SK-N-SH (cell line): ENCODE data around the gene ADNP2. TPM values are rescaled to one million over a fixed set of nuclear protein-coding genes. Genes with fewer than 3 reads are reported as not detected.

Source experiments
- CTCF ChIA-PET: fragments of 300-600, 350-600 bp; formaldehyde crosslinking; extraction: SDS; loops from one replicate; lab custom pipeline; 2021; lab: Yijun Ruan, JAX
- POLR2A ChIA-PET: fragments of 350-600 bp; sonication (Branson Sonifier 250); formaldehyde crosslinking; extraction: SDS; loops from one replicate; lab custom pipeline; 2020; ENCODE audit warnings: antibody characterized with exemption, inconsistent platforms; lab: Yijun Ruan, JAX
- DNase-seq: peaks from one replicate; pipeline ENCODE4 v3.0.0; 2012
- H2AFZ ChIP-seq: fragments of 200-600 bp; sonication (generic); 2 replicates; pipeline ENCODE4 v1.8.1; 2016; ENCODE audit warnings: antibody characterized with exemption, mild to moderate bottlenecking, low read depth
- H3F3A ChIP-seq: fragments of 200-600 bp; sonication (generic); replicated peaks from 2 replicates; pipeline ENCODE3; 2016; ENCODE audit warnings: antibody characterized with exemption, mild to moderate bottlenecking; ENCODE audit not compliant: insufficient read depth
- H3K27ac ChIP-seq, 2 experiments: fragments of 200-500 bp in 1 of 2; fragments of 200-600 bp in 1 of 2; sonication (Bioruptor generic) in 1 of 2; sonication (generic), shearing (Covaris generic) in 1 of 2; 2 replicates each; pipeline versions ENCODE4 v1.5.1 to v1.6.1; 2014 to 2016; ENCODE audit warnings: low read depth in 2 of 2, inconsistent platforms in 1 of 2, low read length in 1 of 2, mild to moderate bottlenecking in 1 of 2, mixed read lengths in 1 of 2
- H3K27me3 ChIP-seq: fragments of 200-600 bp; sonication (generic), shearing (Covaris generic); 2 replicates; pipeline ENCODE4 v1.6.1; 2016; ENCODE audit warnings: mixed run types; ENCODE audit not compliant: insufficient read depth
- H3K36me3 ChIP-seq, 2 experiments: fragments of 200-500 bp in 1 of 2; fragments of 200-600 bp in 1 of 2; sonication (Bioruptor generic) in 1 of 2; sonication (generic) in 1 of 2; replicated peaks in 1 of 2; 2 replicates each; pipeline versions ENCODE3 to v1.5.1; 2014 to 2016; ENCODE audit warnings: low read length in 1 of 2, mild to moderate bottlenecking in 1 of 2; ENCODE audit not compliant: insufficient read depth in 2 of 2, control insufficient read depth in 1 of 2
- H3K4me1 ChIP-seq, 2 experiments: fragments of 200-500 bp in 1 of 2; fragments of 200-600 bp in 1 of 2; sonication (Bioruptor generic) in 1 of 2; sonication (generic), shearing (Covaris generic) in 1 of 2; 2 replicates each; pipeline versions ENCODE4 v1.5.1 to v1.6.1; 2014 to 2016; ENCODE audit warnings: low read depth in 1 of 2, low read length in 1 of 2, mixed run types in 1 of 2; ENCODE audit not compliant: insufficient read depth in 2 of 2, control insufficient read depth in 1 of 2
- H3K4me2 ChIP-seq: fragments of 200-600 bp; sonication (generic), shearing (Covaris generic); 2 replicates; pipeline ENCODE4 v1.6.1; 2017; ENCODE audit warnings: mixed run types
- H3K4me3 ChIP-seq, 2 experiments: fragments of 200-500 bp in 1 of 2; fragments of 200-600 bp in 1 of 2; sonication (Bioruptor generic) in 1 of 2; sonication (generic), shearing (Covaris generic) in 1 of 2; 2 replicates each; pipeline versions ENCODE4 v1.5.1 to v1.8.1; 2014 to 2016; ENCODE audit warnings: low read depth in 2 of 2, inconsistent platforms in 1 of 2, low read length in 1 of 2, mild to moderate bottlenecking in 1 of 2, mixed read lengths in 1 of 2, moderate library complexity in 1 of 2
- H3K79me2 ChIP-seq: fragments of 200-600 bp; sonication (generic); 2 replicates; pipeline ENCODE4 v1.8.1; 2017; ENCODE audit warnings: mild to moderate bottlenecking; ENCODE audit not compliant: insufficient read depth
- H3K9ac ChIP-seq: fragments of 200-600 bp; sonication (generic); 2 replicates; pipeline ENCODE4 v1.6.1; 2017; ENCODE audit warnings: mixed run types
- H3K9me2 ChIP-seq: fragments of 200-600 bp; sonication (generic); 2 replicates; pipeline ENCODE4 v1.6.1; 2017; ENCODE audit warnings: mixed run types
- H3K9me3 ChIP-seq: fragments of 200-600 bp; sonication (generic); 2 replicates; pipeline ENCODE4 v1.6.1; 2017; ENCODE audit warnings: mixed run types, mild to moderate bottlenecking, moderate library complexity
- H4K20me1 ChIP-seq: fragments of 200-600 bp; sonication (generic); 2 replicates; pipeline ENCODE4 v1.6.1; 2017; ENCODE audit warnings: mild to moderate bottlenecking, mixed run types; ENCODE audit not compliant: insufficient read depth
- CHD2 ChIP-seq: fragments of 150-350 bp; IDR thresholded peaks from 2 replicates; pipeline ENCODE4 v1.6.1; 2018; ENCODE audit warnings: low read length; ENCODE audit not compliant: partially characterized antibody
- ELF1 ChIP-seq: IDR thresholded peaks from 2 replicates; pipeline ENCODE4 v1.4.0; 2012
- EP300 ChIP-seq, 2 experiments: IDR thresholded peaks; 2 replicates each; pipeline versions ENCODE4 v1.4.0 to v1.6.1; 2012; ENCODE audit warnings: borderline replicate concordance in 1 of 2, low read depth in 1 of 2, low read length in 1 of 2
- FOSL2 ChIP-seq: IDR thresholded peaks from 2 replicates; pipeline ENCODE4 v1.4.0; 2012; ENCODE audit warnings: low read depth, mild to moderate bottlenecking, moderate library complexity, borderline replicate concordance
- FOXJ3 ChIP-seq: sonication (generic); formaldehyde crosslinking; IDR thresholded peaks from 2 replicates; pipeline ENCODE4 v1.5.1; 2020; ENCODE audit warnings: mild to moderate bottlenecking, missing genetic modification reagents
- FOXM1 ChIP-seq: IDR thresholded peaks from 2 replicates; pipeline ENCODE4 v1.4.0; 2012; ENCODE audit warnings: low read depth, mild to moderate bottlenecking
- GABPA ChIP-seq: IDR thresholded peaks from 2 replicates; pipeline ENCODE4 v1.4.0; 2012; ENCODE audit warnings: low read depth, mild to moderate bottlenecking
- JUND ChIP-seq: IDR thresholded peaks from 2 replicates; pipeline ENCODE4 v1.4.0; 2012
- MXI1 ChIP-seq: IDR thresholded peaks from 2 replicates; pipeline ENCODE4 v1.6.1; 2012; ENCODE audit warnings: mild to moderate bottlenecking, low read depth, low read length, improper control_type of control experiment
- NRF1 ChIP-seq: IDR thresholded peaks from 2 replicates; pipeline ENCODE4 v1.6.1; 2012; ENCODE audit warnings: low read depth, mild to moderate bottlenecking, low read length
- POLR2AphosphoS5 ChIP-seq: IDR thresholded peaks from 2 replicates; pipeline ENCODE4 v1.6.1; 2012; ENCODE audit warnings: low read depth, low read length
- RCOR1 ChIP-seq: fragments of 150-350 bp; IDR thresholded peaks from 2 replicates; pipeline ENCODE4 v1.6.1; 2017; ENCODE audit warnings: antibody characterized with exemption, low read length
- RFX5 ChIP-seq: IDR thresholded peaks from 2 replicates; pipeline ENCODE4 v1.6.1; 2012; ENCODE audit warnings: mild to moderate bottlenecking, improper control_type of control experiment, low read length
- SIN3A ChIP-seq: IDR thresholded peaks from 2 replicates; pipeline ENCODE4 v1.6.1; 2012; ENCODE audit warnings: low read depth, mild to moderate bottlenecking, low read length, moderate library complexity, borderline replicate concordance
- SMC3 ChIP-seq: IDR thresholded peaks from 2 replicates; pipeline ENCODE4 v1.6.1; 2012; ENCODE audit warnings: low read depth, low read length, improper control_type of control experiment
- TAF1 ChIP-seq: IDR thresholded peaks from 2 replicates; pipeline ENCODE4 v1.6.1; 2012; ENCODE audit warnings: low read depth, mild to moderate bottlenecking, low read length, moderate library complexity, borderline replicate concordance
- TCF12 ChIP-seq: IDR thresholded peaks from 2 replicates; pipeline ENCODE4 v1.4.0; 2012
- YY1 ChIP-seq: IDR thresholded peaks from 2 replicates; pipeline ENCODE4 v1.4.0; 2012; ENCODE audit warnings: low read depth, mild to moderate bottlenecking
- WGBS: methylation state at CpG from one replicate; pipeline ENCODE4 v1.1.6; 2017; ENCODE audit warnings: low lambda C conversion rate; 5-methylcytosine and 5-hydroxymethylcytosine counted together
- polyA plus RNA-seq, 3 experiments: library from polyadenylated mRNA; depleted of rRNA; stranded (reverse); fragments of >200 nt; gene quantifications; 2 replicates each; pipeline ENCODE4 v1.2.3, GENCODE V29; 2012
- TF ChIP-seq, protein P1 (sequence below): IDR thresholded peaks from 2 replicates; pipeline ENCODE4; 2012
- TF ChIP-seq, protein P2 (sequence below): fragments of 150-350 bp; IDR thresholded peaks from 2 replicates; pipeline ENCODE4 v1.6.1; 2017; ENCODE audit warnings: antibody characterized with exemption, low read length, low read depth, borderline replicate concordance
- TF ChIP-seq, protein P3 (sequence below): IDR thresholded peaks from 2 replicates; pipeline ENCODE4 v1.4.0; 2012; ENCODE audit warnings: low read depth, borderline replicate concordance
- TF ChIP-seq, protein P4 (sequence below): IDR thresholded peaks from 2 replicates; pipeline ENCODE4 v1.4.0; 2012; ENCODE audit warnings: low read depth, borderline replicate concordance

Gene ADNP2, protein sequence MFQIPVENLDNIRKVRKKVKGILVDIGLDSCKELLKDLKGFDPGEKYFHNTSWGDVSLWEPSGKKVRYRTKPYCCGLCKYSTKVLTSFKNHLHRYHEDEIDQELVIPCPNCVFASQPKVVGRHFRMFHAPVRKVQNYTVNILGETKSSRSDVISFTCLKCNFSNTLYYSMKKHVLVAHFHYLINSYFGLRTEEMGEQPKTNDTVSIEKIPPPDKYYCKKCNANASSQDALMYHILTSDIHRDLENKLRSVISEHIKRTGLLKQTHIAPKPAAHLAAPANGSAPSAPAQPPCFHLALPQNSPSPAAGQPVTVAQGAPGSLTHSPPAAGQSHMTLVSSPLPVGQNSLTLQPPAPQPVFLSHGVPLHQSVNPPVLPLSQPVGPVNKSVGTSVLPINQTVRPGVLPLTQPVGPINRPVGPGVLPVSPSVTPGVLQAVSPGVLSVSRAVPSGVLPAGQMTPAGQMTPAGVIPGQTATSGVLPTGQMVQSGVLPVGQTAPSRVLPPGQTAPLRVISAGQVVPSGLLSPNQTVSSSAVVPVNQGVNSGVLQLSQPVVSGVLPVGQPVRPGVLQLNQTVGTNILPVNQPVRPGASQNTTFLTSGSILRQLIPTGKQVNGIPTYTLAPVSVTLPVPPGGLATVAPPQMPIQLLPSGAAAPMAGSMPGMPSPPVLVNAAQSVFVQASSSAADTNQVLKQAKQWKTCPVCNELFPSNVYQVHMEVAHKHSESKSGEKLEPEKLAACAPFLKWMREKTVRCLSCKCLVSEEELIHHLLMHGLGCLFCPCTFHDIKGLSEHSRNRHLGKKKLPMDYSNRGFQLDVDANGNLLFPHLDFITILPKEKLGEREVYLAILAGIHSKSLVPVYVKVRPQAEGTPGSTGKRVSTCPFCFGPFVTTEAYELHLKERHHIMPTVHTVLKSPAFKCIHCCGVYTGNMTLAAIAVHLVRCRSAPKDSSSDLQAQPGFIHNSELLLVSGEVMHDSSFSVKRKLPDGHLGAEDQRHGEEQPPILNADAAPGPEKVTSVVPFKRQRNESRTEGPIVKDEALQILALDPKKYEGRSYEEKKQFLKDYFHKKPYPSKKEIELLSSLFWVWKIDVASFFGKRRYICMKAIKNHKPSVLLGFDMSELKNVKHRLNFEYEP
- 4.3 and 4.6 TPM in 2 replicates for polyA plus RNA-seq (2012; rRNA removed)
- 5.0 and 5.4 TPM in 2 replicates for polyA plus RNA-seq (2012; cell fraction: cytosol; rRNA removed)
- 10.7 and 12.3 TPM in 2 replicates for polyA plus RNA-seq (2012; cell fraction: nucleus; rRNA removed)

DNA sequence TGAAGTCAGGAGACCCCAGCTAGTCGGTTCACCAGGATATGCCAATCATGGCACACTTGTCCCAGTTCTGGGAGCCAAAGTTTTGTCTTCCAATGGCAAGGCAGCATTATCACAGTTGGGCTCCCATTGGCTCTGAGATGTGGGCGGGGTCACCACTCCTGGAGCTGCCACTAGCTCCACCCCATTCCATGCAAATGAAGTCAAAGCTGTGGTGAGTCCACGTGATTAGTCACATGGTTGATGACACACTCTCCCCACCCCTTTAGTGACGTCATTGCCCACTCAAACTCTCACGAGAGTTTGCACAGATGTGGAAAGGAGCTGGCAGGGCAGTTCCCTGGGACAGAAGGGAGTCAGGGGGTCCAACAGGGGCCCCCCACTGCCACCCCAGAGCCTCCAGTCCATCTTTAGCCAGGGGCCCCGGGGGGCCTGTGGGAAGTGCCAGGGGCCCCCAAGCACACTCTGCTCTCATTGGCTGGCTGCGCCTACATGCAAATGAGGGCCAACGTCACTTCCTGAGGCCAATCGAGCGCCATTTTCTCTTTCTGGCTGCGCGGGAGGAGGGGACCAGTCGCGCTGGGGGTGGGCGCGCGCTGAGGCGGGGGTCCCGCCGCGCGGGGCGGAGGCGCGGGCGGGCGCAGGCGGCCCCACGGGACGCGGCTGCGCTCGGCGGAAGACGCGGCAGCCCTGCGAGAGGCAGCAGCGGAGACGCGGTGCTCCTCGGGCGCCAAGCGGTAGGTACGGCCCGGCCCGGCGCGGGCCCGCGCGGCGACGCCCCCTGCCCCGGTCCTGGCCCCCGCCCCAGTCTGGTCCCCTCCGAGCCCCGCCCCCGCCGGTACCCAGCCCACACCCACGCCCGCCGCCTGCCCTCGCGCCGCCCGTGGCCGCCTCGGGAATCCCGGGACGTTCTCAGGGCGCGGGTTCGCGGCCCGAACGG lies at the start of gene ADNP2:
ADNP2 (plus strand) TSS at position 524 of the 937 bp plus-strand sequence. CDS start 8,281 bp downstream, outside the sequence.
- DNase-seq, result peak; percentile 96
- TF ChIP-seq, protein P1, sequence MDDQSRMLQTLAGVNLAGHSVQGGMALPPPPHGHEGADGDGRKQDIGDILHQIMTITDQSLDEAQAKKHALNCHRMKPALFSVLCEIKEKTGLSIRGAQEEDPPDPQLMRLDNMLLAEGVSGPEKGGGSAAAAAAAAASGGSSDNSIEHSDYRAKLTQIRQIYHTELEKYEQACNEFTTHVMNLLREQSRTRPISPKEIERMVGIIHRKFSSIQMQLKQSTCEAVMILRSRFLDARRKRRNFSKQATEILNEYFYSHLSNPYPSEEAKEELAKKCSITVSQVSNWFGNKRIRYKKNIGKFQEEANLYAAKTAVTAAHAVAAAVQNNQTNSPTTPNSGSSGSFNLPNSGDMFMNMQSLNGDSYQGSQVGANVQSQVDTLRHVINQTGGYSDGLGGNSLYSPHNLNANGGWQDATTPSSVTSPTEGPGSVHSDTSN, result peak; percentile 60
- TF ChIP-seq, protein P2, sequence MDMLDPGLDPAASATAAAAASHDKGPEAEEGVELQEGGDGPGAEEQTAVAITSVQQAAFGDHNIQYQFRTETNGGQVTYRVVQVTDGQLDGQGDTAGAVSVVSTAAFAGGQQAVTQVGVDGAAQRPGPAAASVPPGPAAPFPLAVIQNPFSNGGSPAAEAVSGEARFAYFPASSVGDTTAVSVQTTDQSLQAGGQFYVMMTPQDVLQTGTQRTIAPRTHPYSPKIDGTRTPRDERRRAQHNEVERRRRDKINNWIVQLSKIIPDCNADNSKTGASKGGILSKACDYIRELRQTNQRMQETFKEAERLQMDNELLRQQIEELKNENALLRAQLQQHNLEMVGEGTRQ, result peak; percentile 83
- TF ChIP-seq MXI1 (peak; percentile 36), NRF1 (peak; percentile 29; the same call in 1 of the 2 replicates), TCF12 (no peak), RFX5 (peak; percentile 50), GABPA (peak; percentile 61), YY1 (peak; percentile 81), FOXJ3 (no peak), CHD2 (peak; percentile 98), JUND (no peak), POLR2AphosphoS5 (peak; percentile 72), FOSL2 (no peak), SIN3A (no peak), SMC3 (no peak), EP300 (IDR thresholded peaks at IDR 0.05; ENCODE audit: borderline replicate concordance in 1 of 2, low read depth in 1 of 2, low read length in 1 of 2) (no peak), TAF1 (0 out of 2 replicates have a peak, but pooled peaks have one; percentile 30), FOXM1 (no peak), RCOR1 (no peak; the same call in 1 of the 2 replicates), ELF1 (no peak)
- TF ChIP-seq, protein P3, sequence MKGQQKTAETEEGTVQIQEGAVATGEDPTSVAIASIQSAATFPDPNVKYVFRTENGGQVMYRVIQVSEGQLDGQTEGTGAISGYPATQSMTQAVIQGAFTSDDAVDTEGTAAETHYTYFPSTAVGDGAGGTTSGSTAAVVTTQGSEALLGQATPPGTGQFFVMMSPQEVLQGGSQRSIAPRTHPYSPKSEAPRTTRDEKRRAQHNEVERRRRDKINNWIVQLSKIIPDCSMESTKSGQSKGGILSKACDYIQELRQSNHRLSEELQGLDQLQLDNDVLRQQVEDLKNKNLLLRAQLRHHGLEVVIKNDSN, result peak; percentile 93
- TF ChIP-seq, protein P4, sequence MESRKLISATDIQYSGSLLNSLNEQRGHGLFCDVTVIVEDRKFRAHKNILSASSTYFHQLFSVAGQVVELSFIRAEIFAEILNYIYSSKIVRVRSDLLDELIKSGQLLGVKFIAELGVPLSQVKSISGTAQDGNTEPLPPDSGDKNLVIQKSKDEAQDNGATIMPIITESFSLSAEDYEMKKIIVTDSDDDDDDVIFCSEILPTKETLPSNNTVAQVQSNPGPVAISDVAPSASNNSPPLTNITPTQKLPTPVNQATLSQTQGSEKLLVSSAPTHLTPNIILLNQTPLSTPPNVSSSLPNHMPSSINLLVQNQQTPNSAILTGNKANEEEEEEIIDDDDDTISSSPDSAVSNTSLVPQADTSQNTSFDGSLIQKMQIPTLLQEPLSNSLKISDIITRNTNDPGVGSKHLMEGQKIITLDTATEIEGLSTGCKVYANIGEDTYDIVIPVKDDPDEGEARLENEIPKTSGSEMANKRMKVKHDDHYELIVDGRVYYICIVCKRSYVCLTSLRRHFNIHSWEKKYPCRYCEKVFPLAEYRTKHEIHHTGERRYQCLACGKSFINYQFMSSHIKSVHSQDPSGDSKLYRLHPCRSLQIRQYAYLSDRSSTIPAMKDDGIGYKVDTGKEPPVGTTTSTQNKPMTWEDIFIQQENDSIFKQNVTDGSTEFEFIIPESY, result peak; percentile 94
- TF ChIP-seq, all 33 proteins: peak for 12
- Histone ChIP-seq H3K4me3 (peak within 1 kb of the TSS; percentile 85 to 88), H3K36me3 (peaks cover 6 to 13% of the 10 kb centered on the region in 2 experiments), H3K27ac (peak within 1 kb of the TSS; percentile 86 to 92), H3K9ac (peak within 1 kb of the TSS; percentile 75), H4K20me1 (peaks cover 44% of the 10 kb centered on the region), H3F3A (peaks cover 7% of the 10 kb centered on the region), H3K4me1 (peaks cover 18 to 24% of the 10 kb centered on the region in 2 experiments; a peak in 3 of 4 replicates), H3K4me2 (peak within 1 kb of the TSS; percentile 92), H3K27me3 (no peaks in the 10 kb centered on the region), H3K9me2 (no peaks in the 10 kb centered on the region), H3K79me2 (peaks cover 44% of the 10 kb centered on the region), H3K9me3 (no peaks in the 10 kb centered on the region), H2AFZ (peak within 1 kb of the TSS; percentile 87)
- POLR2A ChIA-PET, result interaction anchor here (0.6 to 1.3 kb wide), 5 partner anchors 34 to 138 kb away, joined by 3 to 8 read pairs (median 4); partner anchors contain the start of genes PARD6G and RBFA
- WGBS, result 2% methylated on average over 9 of the region's 76 CpGs
- CTCF ChIA-PET, result no interaction called here
